ENCODE data around the gene PLXNA4. TPM values are rescaled to one million over a fixed set of nuclear protein-coding genes. Genes with fewer than 3 reads are reported as not detected.

The PLXNA4 gene
- total and polyA plus RNA-seq, 2 experiments from 2014 or later, result 0.08 to 0.80 TPM

DNA sequence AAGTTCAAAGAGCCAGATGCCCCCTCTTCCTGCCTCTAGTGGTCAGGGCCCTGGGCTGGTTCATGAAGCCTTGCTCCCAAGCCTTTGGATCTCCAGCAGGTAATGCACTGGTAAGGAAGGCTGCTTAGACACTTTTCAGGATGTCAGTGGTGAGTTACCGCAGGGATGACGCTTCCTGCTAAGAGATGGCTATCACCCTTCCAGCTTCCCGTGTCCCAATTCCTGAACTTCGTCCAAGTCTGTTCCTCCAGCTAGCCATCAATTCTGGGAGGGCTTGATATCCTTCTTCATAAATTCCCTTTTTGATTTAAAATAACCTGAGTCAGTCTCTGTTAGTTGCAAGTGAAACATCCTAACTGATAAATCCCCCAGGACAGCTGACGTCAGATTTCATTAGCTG lies 221.2 kb downstream of the PLXNA4 start:
- Mint-ChIP-seq H3K36me3 (ENCODE audit: low read depth) (no peaks in the 10 kb centered on the region), H3K9me3 (peaks cover 3% of the 10 kb centered on the region; the same call in 2 of the 3 replicates), H3K27ac (no peak overlapping the region), H3K4me1 (peaks cover 10% of the 10 kb centered on the region), H3K27me3 (ENCODE audit: insufficient read depth, low read depth, poor library complexity) (peaks cover 3% of the 10 kb centered on the region), H3K4me3 (no peak overlapping the region)
- no peaks in the 10 kb centered on the region for H3F3A ChIP-seq (replicated peaks; ENCODE audit: low read depth)
- no peaks in the 10 kb centered on the region for H3K4me1 ChIP-seq (ENCODE audit: insufficient read depth)
- ATAC-seq (no peak), DNase-seq (ENCODE audit: low spot score) (no peak)
- H3K4me3 ChIP-seq, result no peak overlapping the region
- H2AFZ ChIP-seq, result no peak overlapping the region
- H3K9me2 ChIP-seq (ENCODE audit: insufficient read depth), result no peaks in the 10 kb centered on the region
- no peaks in the 10 kb centered on the region for H3K27me3 ChIP-seq (ENCODE audit: insufficient read depth)
- no peaks in the 10 kb centered on the region for H3K79me2 ChIP-seq (replicated peaks; ENCODE audit: insufficient read depth)
- no peaks in the 10 kb centered on the region for H4K20me1 ChIP-seq (replicated peaks; ENCODE audit: insufficient read depth)
- TF ChIP-seq EZH2 (IDR thresholded peaks at IDR 0.05; ENCODE audit: low read depth, unreplicated experiment) (no peak), POLR2AphosphoS5 (IDR thresholded peaks at IDR 0.05; ENCODE audit: low read depth) (no peak), CTCF (conservative IDR thresholded peaks at IDR 0.05; ENCODE audit: low read depth in 2 of 2) (no peak), NANOG (IDR thresholded peaks at IDR 0.05; ENCODE audit: borderline replicate concordance) (no peak), CREB1 (CRISPR knock-in tag; IDR thresholded peaks at IDR 0.05; ENCODE audit: low read depth) (no peak), ZNF114 (CRISPR knock-in tag; IDR thresholded peaks at IDR 0.05) (no peak), ZNF331 (CRISPR knock-in tag; IDR thresholded peaks at IDR 0.05; ENCODE audit: low read depth) (no peak), EZH2phosphoT487 (IDR thresholded peaks at IDR 0.05; ENCODE audit: unreplicated experiment) (no peak)
- TF ChIP-seq, protein P1, sequence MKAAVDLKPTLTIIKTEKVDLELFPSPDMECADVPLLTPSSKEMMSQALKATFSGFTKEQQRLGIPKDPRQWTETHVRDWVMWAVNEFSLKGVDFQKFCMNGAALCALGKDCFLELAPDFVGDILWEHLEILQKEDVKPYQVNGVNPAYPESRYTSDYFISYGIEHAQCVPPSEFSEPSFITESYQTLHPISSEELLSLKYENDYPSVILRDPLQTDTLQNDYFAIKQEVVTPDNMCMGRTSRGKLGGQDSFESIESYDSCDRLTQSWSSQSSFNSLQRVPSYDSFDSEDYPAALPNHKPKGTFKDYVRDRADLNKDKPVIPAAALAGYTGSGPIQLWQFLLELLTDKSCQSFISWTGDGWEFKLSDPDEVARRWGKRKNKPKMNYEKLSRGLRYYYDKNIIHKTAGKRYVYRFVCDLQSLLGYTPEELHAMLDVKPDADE (IDR thresholded peaks at IDR 0.05), result no peak
- H3K36me3 ChIP-seq (ENCODE audit: insufficient read depth), result no peaks in the 10 kb centered on the region
- no peak overlapping the region for H3K4me2 ChIP-seq
- no peak overlapping the region for H3K27ac ChIP-seq (ENCODE audit: low read depth)

DNA sequence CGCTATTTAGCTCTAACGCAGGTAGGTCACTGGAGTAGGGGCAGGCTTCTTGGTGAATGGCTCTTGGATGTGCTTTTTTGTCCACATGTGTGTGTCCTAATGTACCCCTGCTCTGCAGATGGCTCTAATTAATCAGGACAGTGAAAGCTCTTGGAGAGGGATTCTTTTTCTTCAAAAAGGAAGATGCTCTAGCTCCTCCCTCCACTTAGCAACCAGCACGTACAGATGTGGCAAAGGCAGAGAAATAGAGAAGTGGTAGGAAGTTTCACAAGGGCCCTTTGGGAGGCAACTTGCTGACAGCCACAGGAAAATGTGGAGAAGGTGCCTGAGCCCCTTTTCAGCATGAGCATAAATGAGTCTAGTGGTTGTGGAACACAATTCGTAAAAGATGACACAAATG lies 221.7 kb downstream of the PLXNA4 start:
- H3K4me3 ChIP-seq, result no peak overlapping the region
- H3K27ac Mint-ChIP-seq, result no peak overlapping the region
- no peak overlapping the region for H2AFZ ChIP-seq
- no peak overlapping the region for H3K27ac ChIP-seq (ENCODE audit: low read depth)
- H3K9me2 ChIP-seq (ENCODE audit: insufficient read depth), result no peaks in the 10 kb centered on the region
- H3K36me3 Mint-ChIP-seq (ENCODE audit: low read depth), result no peaks in the 10 kb centered on the region
- no peak overlapping the region for H3K4me2 ChIP-seq
- no peaks in the 10 kb centered on the region for H3K27me3 ChIP-seq (ENCODE audit: insufficient read depth)
- H4K20me1 ChIP-seq (replicated peaks; ENCODE audit: insufficient read depth), result no peaks in the 10 kb centered on the region
- H3K4me3 Mint-ChIP-seq, result no peak overlapping the region
- peaks cover 3% of the 10 kb centered on the region; the same call in 2 of the 3 replicates for H3K9me3 Mint-ChIP-seq
- no peaks in the 10 kb centered on the region for H3K4me1 ChIP-seq (ENCODE audit: insufficient read depth)
- peaks cover 10% of the 10 kb centered on the region for H3K4me1 Mint-ChIP-seq
- no peaks in the 10 kb centered on the region for H3F3A ChIP-seq (replicated peaks; ENCODE audit: low read depth)
- H3K36me3 ChIP-seq (ENCODE audit: insufficient read depth), result no peaks in the 10 kb centered on the region
- DNase-seq (ENCODE audit: low spot score) (no peak), ATAC-seq (no peak)
- peaks cover 3% of the 10 kb centered on the region for H3K27me3 Mint-ChIP-seq (ENCODE audit: insufficient read depth, low read depth, poor library complexity)
- H3K79me2 ChIP-seq (replicated peaks; ENCODE audit: insufficient read depth), result no peaks in the 10 kb centered on the region
- TF ChIP-seq, protein P1 (IDR thresholded peaks at IDR 0.05), result no peak
- TF ChIP-seq CREB1 (CRISPR knock-in tag; IDR thresholded peaks at IDR 0.05; ENCODE audit: low read depth) (no peak), ZNF462 (CRISPR knock-in tag; IDR thresholded peaks at IDR 0.05) (no peak), EZH2phosphoT487 (IDR thresholded peaks at IDR 0.05; ENCODE audit: unreplicated experiment) (no peak)

Measured in GM23338 (cell line).